ENCODE results near the gene TMEM213. TPM values are rescaled to one million over a fixed set of nuclear protein-coding genes. Genes with fewer than 3 reads are reported as not detected.

Gene TMEM213
- polyA plus RNA-seq, 1 donor from 2014 or later, result not detected

DNA sequence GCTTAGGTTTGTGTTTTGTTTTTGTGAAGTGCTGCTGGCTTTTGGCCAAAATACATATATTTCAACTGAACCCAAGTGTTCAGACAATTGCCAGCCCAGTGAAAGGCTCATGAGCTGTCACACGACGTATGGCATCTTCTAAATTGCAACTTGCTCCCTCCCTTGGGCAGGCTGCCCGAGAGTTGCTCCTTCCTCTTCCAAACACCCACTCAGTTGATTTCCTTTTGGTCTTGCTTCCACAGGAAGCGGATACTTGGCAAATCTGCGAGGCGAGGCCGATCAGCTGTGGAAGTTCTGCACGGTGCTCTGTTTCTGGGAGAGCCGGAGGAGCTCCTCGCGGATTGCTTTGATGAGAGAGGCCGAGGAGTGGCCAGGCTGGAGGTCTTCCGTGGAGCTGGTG is 39.8 kb downstream of the TMEM213 start:
- Histone ChIP-seq H3K4me3 (ENCODE audit: low read length) (no peak overlapping the region), H3F3A (ENCODE audit: insufficient read depth, low read length, poor library complexity, severe bottlenecking) (no peaks in the 10 kb centered on the region), H3K27me3 (ENCODE audit: insufficient read depth, low read depth, low read length) (no peaks in the 10 kb centered on the region), H3K9me3 (ENCODE audit: low read length) (no peaks in the 10 kb centered on the region), H3K9ac (ENCODE audit: low read length) (no peak overlapping the region), H3K9me2 (ENCODE audit: insufficient read depth, low read length) (no peaks in the 10 kb centered on the region), H4K20me1 (ENCODE audit: insufficient read depth) (no peaks in the 10 kb centered on the region), H3K79me2 (replicated peaks; ENCODE audit: insufficient read depth, low read length) (no peaks in the 10 kb centered on the region), H3K4me2 (ENCODE audit: low read length) (no peak overlapping the region), H3K36me3 (ENCODE audit: insufficient read depth, low read length) (peaks cover 11% of the 10 kb centered on the region), H2AFZ (ENCODE audit: low read depth, low read length) (no peak overlapping the region), H3K27ac (ENCODE audit: low read length) (no peak overlapping the region)
- no peak for TF ChIP-seq EZH2 (IDR thresholded peaks at IDR 0.05; ENCODE audit: borderline replicate concordance, insufficient read depth, low read length, poor library complexity, severe bottlenecking)
- TF ChIP-seq, protein P1, sequence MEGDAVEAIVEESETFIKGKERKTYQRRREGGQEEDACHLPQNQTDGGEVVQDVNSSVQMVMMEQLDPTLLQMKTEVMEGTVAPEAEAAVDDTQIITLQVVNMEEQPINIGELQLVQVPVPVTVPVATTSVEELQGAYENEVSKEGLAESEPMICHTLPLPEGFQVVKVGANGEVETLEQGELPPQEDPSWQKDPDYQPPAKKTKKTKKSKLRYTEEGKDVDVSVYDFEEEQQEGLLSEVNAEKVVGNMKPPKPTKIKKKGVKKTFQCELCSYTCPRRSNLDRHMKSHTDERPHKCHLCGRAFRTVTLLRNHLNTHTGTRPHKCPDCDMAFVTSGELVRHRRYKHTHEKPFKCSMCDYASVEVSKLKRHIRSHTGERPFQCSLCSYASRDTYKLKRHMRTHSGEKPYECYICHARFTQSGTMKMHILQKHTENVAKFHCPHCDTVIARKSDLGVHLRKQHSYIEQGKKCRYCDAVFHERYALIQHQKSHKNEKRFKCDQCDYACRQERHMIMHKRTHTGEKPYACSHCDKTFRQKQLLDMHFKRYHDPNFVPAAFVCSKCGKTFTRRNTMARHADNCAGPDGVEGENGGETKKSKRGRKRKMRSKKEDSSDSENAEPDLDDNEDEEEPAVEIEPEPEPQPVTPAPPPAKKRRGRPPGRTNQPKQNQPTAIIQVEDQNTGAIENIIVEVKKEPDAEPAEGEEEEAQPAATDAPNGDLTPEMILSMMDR (IDR thresholded peaks at IDR 0.05; ENCODE audit: poor library complexity, severe bottlenecking), result no peak
- TF ChIP-seq, protein P2, sequence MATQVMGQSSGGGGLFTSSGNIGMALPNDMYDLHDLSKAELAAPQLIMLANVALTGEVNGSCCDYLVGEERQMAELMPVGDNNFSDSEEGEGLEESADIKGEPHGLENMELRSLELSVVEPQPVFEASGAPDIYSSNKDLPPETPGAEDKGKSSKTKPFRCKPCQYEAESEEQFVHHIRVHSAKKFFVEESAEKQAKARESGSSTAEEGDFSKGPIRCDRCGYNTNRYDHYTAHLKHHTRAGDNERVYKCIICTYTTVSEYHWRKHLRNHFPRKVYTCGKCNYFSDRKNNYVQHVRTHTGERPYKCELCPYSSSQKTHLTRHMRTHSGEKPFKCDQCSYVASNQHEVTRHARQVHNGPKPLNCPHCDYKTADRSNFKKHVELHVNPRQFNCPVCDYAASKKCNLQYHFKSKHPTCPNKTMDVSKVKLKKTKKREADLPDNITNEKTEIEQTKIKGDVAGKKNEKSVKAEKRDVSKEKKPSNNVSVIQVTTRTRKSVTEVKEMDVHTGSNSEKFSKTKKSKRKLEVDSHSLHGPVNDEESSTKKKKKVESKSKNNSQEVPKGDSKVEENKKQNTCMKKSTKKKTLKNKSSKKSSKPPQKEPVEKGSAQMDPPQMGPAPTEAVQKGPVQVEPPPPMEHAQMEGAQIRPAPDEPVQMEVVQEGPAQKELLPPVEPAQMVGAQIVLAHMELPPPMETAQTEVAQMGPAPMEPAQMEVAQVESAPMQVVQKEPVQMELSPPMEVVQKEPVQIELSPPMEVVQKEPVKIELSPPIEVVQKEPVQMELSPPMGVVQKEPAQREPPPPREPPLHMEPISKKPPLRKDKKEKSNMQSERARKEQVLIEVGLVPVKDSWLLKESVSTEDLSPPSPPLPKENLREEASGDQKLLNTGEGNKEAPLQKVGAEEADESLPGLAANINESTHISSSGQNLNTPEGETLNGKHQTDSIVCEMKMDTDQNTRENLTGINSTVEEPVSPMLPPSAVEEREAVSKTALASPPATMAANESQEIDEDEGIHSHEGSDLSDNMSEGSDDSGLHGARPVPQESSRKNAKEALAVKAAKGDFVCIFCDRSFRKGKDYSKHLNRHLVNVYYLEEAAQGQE (IDR thresholded peaks at IDR 0.05; ENCODE audit: borderline replicate concordance), result no peak
- no peak for TF ChIP-seq POLR2AphosphoS5 (IDR thresholded peaks at IDR 0.05)
- TF ChIP-seq EP300 (conservative IDR thresholded peaks at IDR 0.05; ENCODE audit: poor library complexity, severe bottlenecking), result no peak
- TF ChIP-seq MXI1 (conservative IDR thresholded peaks at IDR 0.05; ENCODE audit: poor library complexity, severe bottlenecking), result no peak
- TF ChIP-seq TAF1 (IDR thresholded peaks at IDR 0.05; ENCODE audit: low read depth), result no peak
- no peak for TF ChIP-seq RAD21 (conservative IDR thresholded peaks at IDR 0.05)
- TF ChIP-seq SMC3 (conservative IDR thresholded peaks at IDR 0.05; ENCODE audit: poor library complexity), result no peak

- Histone ChIP-seq H3K9me2 (ENCODE audit: insufficient read depth, low read length) (no peaks in the 10 kb centered on the region), H3K9me3 (ENCODE audit: low read length) (no peaks in the 10 kb centered on the region), H3K9ac (ENCODE audit: low read length) (no peak overlapping the region), H3K4me3 (ENCODE audit: low read length) (no peak overlapping the region), H3K79me2 (replicated peaks; ENCODE audit: insufficient read depth, low read length) (no peaks in the 10 kb centered on the region), H3K4me2 (ENCODE audit: low read length) (no peak overlapping the region), H4K20me1 (ENCODE audit: insufficient read depth) (no peaks in the 10 kb centered on the region), H3K27me3 (ENCODE audit: insufficient read depth, low read depth, low read length) (no peaks in the 10 kb centered on the region), H3K27ac (ENCODE audit: low read length) (no peak overlapping the region), H3K36me3 (ENCODE audit: insufficient read depth, low read length) (peaks cover 11% of the 10 kb centered on the region), H3F3A (ENCODE audit: insufficient read depth, low read length, poor library complexity, severe bottlenecking) (no peaks in the 10 kb centered on the region), H2AFZ (ENCODE audit: low read depth, low read length) (no peak overlapping the region)
- TF ChIP-seq TAF1 (IDR thresholded peaks at IDR 0.05; ENCODE audit: low read depth) (no peak), POLR2AphosphoS5 (IDR thresholded peaks at IDR 0.05) (no peak), EZH2 (IDR thresholded peaks at IDR 0.05; ENCODE audit: borderline replicate concordance, insufficient read depth, low read length, poor library complexity, severe bottlenecking) (no peak), SMC3 (conservative IDR thresholded peaks at IDR 0.05; ENCODE audit: poor library complexity) (no peak), RAD21 (conservative IDR thresholded peaks at IDR 0.05) (no peak), EP300 (conservative IDR thresholded peaks at IDR 0.05; ENCODE audit: poor library complexity, severe bottlenecking) (no peak)
- TF ChIP-seq, protein P2 (IDR thresholded peaks at IDR 0.05; ENCODE audit: borderline replicate concordance), result no peak
- TF ChIP-seq, protein P1 (IDR thresholded peaks at IDR 0.05; ENCODE audit: poor library complexity, severe bottlenecking), result no peak
Observed at GRCh38 chr7:138838166-138838565, 40.4 kb downstream of the TMEM213 start.
